OCI-LY3 (cell line): Measurements from ENCODE around the gene SULT4A1.

Experiments
- EZH2phosphoT487 ChIP-seq: fragments of 200-600 bp; shearing (Covaris generic); IDR thresholded peaks from 2 replicates; pipeline ENCODE4 v1.6.1; 2018; ENCODE audit warnings: antibody characterized with exemption, mixed run types, low read depth
- TF ChIP-seq, protein P1 (sequence below): fragments of 200-600, 300-600 bp; sonication (generic); IDR thresholded peaks from 2 replicates; pipeline ENCODE4 v1.5.1; 2014; ENCODE audit warnings: antibody characterized with exemption, low read length, low read depth

DNA sequence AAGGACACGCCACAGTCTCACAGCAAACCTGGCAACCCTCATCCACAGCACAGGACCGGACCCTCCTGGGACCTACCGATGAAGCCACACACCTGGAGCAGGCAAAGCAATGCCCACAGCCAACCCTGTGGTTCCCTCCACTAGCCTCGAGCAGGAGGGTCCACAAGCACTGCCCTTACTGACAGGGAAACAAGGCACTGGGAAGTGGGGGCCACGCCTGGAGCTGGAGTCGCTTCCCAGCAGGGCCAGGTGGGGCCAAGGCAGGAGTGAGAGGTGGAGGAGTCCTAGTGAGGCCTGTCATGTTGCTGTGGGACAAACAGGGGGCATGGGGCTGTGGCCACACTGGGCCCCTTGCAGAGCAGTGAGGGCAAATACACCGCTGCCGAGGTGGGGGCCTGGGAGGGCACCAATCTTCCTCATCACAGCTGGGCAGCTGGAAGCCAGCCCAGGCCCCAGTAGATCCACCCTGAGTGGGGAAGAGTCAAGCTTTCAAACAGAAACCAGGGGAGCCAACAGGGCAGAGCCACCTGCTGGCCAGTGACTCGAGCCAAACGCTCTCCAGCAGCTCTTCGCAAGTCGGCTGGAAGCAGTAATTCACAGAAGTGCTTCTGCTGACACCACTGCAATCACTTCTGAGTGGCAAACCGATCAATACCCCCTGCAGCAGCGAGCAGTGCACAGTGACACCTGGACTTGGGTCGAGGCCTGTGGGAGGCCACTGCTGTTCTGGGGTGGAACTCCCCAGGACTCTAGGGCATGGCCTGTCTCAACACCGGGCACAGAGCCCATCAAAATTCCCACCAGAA is 13.7 kb downstream of the SULT4A1 start:
- TF ChIP-seq, protein P1, sequence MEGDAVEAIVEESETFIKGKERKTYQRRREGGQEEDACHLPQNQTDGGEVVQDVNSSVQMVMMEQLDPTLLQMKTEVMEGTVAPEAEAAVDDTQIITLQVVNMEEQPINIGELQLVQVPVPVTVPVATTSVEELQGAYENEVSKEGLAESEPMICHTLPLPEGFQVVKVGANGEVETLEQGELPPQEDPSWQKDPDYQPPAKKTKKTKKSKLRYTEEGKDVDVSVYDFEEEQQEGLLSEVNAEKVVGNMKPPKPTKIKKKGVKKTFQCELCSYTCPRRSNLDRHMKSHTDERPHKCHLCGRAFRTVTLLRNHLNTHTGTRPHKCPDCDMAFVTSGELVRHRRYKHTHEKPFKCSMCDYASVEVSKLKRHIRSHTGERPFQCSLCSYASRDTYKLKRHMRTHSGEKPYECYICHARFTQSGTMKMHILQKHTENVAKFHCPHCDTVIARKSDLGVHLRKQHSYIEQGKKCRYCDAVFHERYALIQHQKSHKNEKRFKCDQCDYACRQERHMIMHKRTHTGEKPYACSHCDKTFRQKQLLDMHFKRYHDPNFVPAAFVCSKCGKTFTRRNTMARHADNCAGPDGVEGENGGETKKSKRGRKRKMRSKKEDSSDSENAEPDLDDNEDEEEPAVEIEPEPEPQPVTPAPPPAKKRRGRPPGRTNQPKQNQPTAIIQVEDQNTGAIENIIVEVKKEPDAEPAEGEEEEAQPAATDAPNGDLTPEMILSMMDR: no peak; the same call in 1 of the 2 replicates
- no peak for TF ChIP-seq EZH2phosphoT487
